Measurements from ENCODE around the gene RARA.
A peak's percentile ranks its signal among the peaks of the same experiment; 100 is the strongest.
"Not testable (repeated sequence)": the region's sequence is repeated elsewhere in the genome, so short reads cannot be mapped to it uniquely, and the experiment has no call there.

RARA gene

DNA sequence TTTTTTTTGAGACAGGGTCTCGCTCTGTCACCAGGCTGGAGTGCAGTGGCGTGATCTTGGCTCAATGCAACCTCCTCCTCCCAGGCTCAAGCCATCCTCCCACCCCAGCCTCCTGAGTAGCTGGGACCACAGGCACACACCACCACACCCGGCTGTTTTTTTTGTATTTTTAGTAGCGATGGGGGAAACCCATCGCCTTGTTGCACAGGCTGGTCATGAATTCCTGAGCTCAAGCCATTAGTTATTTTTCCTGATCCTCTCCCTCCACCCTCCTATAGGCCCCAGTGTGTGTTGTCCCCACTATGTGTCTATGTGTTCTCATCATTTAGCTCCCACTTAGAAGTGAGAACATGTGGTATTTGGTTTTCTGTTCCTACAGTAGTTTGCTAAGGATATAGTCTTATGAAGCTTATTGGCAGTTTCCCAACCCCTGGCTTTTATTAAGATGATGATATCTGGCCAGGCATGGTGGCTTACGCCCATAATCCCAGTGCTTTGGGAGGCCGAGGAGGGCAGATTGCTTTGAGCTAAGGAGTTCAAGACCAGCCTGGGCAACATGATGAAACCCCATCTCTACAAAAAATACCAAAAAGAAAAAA lies 9.7 kb upstream of the RARA start:
- DNase-seq, result not testable (repeated sequence)

GRCh38 chr17:40301315-40301714 lies 7.7 kb upstream of the RARA start:
- DNase-seq, result no peak

DNA sequence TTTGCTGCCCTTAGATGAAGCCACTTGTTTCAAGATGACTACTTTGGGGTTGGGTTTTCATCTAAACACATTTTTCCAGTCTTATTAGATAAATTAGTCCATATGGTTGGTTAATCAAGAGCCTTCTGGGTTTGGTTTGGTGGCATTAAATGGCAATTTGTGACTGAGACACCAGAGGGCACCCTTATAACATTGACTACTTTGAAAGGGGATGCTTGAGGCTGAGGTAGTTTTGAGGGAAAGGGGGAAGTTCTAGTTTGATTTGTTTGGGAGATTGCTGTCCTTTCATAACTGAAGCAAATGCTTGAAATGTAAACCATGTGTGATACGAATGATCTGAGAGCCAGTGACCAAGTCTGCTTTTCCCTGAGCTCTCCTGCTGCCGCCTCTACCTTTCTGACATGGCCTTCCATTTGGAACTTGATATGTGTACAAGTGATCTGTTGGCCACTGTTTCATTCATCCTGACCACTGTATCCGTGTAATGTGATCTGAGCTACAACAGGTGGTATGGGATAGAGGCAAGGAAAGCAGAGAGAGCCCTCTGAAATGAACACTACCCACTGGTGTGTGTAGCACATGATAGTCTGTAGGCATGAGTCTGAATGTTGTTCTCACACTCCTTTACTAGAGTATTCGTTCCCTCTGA lies 5.8 kb upstream of the RARA start:
- peak; percentile 70 for DNase-seq

DNA sequence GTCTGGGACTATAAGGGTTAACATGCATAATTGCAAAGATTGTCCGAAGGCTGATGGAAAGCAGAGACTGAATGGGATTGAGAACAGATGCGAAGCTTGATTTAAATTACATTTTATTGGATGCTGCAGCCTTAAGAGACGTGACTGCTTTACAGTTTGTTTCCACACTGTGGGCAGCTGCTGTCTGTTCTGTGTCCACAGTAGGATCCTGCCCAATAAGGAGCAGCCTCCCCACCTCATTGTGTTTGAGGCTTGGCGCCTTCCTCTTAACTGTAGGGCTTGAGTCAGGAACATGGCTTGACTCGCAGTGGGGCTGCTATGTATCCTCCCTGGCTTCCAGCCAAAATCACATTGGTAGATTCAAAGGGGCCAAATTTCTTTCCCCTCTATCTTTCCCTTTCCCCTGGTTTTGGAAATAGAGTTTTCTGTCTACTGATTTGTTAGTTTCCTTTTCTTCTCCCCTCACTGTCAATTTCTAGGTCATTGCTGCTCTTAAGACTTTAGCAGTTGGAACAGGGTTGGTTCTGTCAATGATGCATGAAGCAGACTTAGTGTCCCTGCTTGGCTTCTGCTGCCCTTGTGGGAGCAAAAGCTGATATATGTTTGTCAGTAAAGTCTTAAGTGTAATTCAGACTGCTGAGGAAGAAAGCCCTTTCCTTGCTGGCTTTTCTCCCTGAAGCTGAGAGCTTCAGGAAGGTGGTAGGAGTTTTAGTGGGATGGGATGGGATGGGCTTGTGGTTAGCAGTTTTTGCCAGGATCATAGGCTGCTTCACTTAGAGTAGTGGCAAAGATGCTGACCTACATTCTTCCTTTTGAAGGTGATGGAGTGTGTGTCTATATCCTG lies 5.0 kb upstream of the RARA start:
- DNase-seq, result peak; percentile 85

GRCh38 chr17:40304552-40304863 lies 4.5 kb upstream of the RARA start:
- DNase-seq, result not testable (repeated sequence)

GRCh38 chr17:40304866-40305265 lies 4.1 kb upstream of the RARA start:
- DNase-seq, result not testable (repeated sequence)

DNA sequence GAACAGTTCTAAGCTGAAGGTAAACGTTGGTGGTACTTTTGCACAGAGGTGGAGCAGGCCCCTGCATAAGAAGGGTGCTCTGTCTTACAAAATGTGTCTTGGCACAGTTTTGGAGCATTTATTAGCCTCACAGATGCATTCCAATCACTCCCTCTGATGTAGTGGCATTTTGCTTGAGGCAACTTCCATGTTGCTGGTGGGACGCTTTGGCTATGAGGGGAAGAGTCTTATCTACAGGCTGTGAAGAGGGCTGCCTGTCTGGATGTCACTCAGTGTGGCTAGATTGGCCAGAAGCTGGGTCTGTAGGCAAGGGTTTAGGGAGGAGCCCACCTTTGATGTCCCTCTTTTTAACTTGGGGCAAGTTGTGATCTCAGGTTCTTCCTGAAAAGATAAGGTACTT lies 2.6 kb upstream of the RARA start:
- no peak for DNase-seq

- DNase-seq, result peak; percentile 71
Measured at GRCh38 chr17:40307001-40307730, 1.8 kb upstream of the RARA start.

GRCh38 chr17:40307740-40308239 lies 1.2 kb upstream of the RARA start:
- no peak for DNase-seq

DNA sequence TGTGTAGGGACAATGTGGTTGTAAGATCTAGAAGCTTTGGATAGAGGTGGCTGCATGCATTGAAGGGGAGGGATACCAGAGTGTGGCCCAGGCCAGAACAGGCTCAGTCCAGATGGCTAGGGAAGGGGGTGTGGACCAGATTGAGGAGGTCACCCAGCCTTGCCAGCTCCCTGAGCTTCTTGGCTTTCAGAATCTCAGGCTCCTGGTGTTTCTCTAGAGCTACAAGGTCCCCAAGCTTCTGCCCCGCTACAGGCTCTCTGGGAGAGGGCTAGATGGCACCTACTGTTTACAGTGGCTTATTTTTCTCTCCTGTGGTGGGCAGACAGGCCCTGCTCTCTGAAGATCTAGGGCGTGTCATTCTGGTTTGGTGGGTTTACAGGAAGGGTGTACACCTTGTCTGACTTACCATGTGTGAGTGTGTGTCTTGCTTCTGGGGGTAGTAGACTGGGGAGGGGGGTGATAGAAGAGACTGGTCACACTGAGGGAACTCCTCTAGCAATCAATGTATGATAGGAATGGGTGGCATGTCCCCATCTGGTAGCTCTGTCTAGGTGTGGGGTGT lies 1.1 kb downstream of the RARA start:
- DNase-seq, result no peak

GRCh38 chr17:40310882-40311391 lies 2.0 kb downstream of the RARA start:
- no peak for DNase-seq

GRCh38 chr17:40311575-40311974 lies 2.6 kb downstream of the RARA start:
- no peak for DNase-seq

DNA sequence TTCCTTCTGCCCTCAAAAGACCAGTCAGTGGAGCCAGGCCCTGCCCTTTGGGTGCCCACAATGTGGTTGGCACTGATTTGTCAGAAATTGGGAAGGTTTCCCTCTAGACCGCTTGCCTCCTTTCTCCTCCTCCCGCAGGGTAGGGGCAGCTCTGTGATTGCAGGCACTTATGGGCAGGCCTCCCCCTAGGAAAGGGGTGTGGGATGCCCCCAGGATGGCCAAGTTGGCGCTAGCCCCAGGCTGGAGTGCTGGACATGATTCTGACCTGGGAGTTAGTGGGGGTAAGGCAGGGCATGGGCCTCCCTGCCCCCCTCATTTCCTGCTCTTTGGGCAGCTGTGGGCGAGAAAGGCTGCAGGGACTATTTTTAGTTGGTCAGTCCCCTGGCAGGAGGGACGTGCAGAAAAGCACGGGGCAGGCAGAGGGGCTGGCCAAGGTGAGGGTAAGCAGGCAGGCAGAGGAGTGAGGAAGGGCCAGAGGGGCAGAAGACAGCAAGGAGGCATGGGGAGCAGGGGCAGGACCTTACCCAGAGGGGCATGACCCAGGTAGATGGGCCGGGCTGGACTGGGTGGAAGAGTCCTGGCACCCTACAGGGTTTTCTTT lies 3.3 kb downstream of the RARA start:
- peak; percentile 80 for DNase-seq

- no peak for DNase-seq
Measured at GRCh38 chr17:40312893-40313667, 4.1 kb downstream of the RARA start.

GRCh38 chr17:40313668-40314583 lies 4.9 kb downstream of the RARA start:
- peak; percentile 82 for DNase-seq

- peak; percentile 78 for DNase-seq
Measured at GRCh38 chr17:40314584-40314956, 5.6 kb downstream of the RARA start.

- no peak for DNase-seq
Measured at GRCh38 chr17:40315206-40315605, 6.2 kb downstream of the RARA start.

GRCh38 chr17:40315678-40316570 lies 6.9 kb downstream of the RARA start:
- DNase-seq, result no peak

Data from left hindlimb (tissue), 1 donor.